GM23338 (cell line): ENCODE results near the gene PHAF1. TPM values are rescaled to one million over a fixed set of nuclear protein-coding genes. Genes with fewer than 3 reads are reported as not detected.

Experiments used
- ATAC-seq: fragments of 200-7000 bp; cut with Tn5 transposase; 3 replicates; pipeline ENCODE4 v1.9.1; 2020
- DNase-seq: peaks from one replicate; pipeline ENCODE4 v3.0.0-alpha.2; 2015; ENCODE audit warnings: low spot score
- H2AFZ ChIP-seq: fragments of 200-600 bp; sonication (generic); 2 replicates; pipeline ENCODE4 v1.8.0; 2016; ENCODE audit warnings: antibody characterized with exemption, mild to moderate bottlenecking, moderate library complexity
- H3F3A ChIP-seq: fragments of 200-600 bp; sonication (generic); replicated peaks from 2 replicates; pipeline ENCODE4 v1.8.0; 2017; ENCODE audit warnings: antibody characterized with exemption, mixed run types, low read depth
- H3K27ac ChIP-seq: fragments of 200-600 bp; sonication (generic); 2 replicates; pipeline ENCODE4 v1.6.1; 2016; ENCODE audit warnings: low read depth
- H3K27me3 ChIP-seq: fragments of 200-600 bp; sonication (generic); 2 replicates; pipeline ENCODE4 v1.8.0; 2016; ENCODE audit warnings: mild to moderate bottlenecking, mixed run types, moderate library complexity; ENCODE audit not compliant: insufficient read depth
- H3K36me3 ChIP-seq: fragments of 200-600 bp; sonication (generic); 2 replicates; pipeline ENCODE4 v1.8.0; 2016; ENCODE audit warnings: mild to moderate bottlenecking; ENCODE audit not compliant: insufficient read depth
- H3K4me1 ChIP-seq: fragments of 200-600 bp; sonication (generic); 2 replicates; pipeline ENCODE4 v1.8.0; 2016; ENCODE audit warnings: mild to moderate bottlenecking, moderate library complexity; ENCODE audit not compliant: insufficient read depth
- H3K4me2 ChIP-seq: fragments of 200-600 bp; sonication (generic); 2 replicates; pipeline ENCODE4 v1.7.1; 2017; ENCODE audit warnings: mixed run types
- H3K4me3 ChIP-seq: fragments of 200-600 bp; sonication (generic); 2 replicates; pipeline ENCODE4 v1.6.1; 2016; ENCODE audit warnings: mixed run types
- H3K79me2 ChIP-seq: fragments of 200-600 bp; sonication (generic); replicated peaks from 2 replicates; pipeline ENCODE4 v1.8.0; 2017; ENCODE audit warnings: mild to moderate bottlenecking; ENCODE audit not compliant: insufficient read depth
- H3K9me2 ChIP-seq: fragments of 200-600 bp; sonication (generic); 2 replicates; pipeline ENCODE4 v1.8.0; 2017; ENCODE audit not compliant: insufficient read depth
- H4K20me1 ChIP-seq: fragments of 200-600 bp; sonication (generic); replicated peaks from 2 replicates; pipeline ENCODE4 v1.8.0; 2017; ENCODE audit warnings: mild to moderate bottlenecking; ENCODE audit not compliant: insufficient read depth
- H3K27ac Mint-ChIP-seq: 2 replicates; pipeline ENCODE4 v1.8.0; 2020; ENCODE audit warnings: inconsistent platforms, mild to moderate bottlenecking, moderate library complexity, mixed read lengths
- H3K27me3 Mint-ChIP-seq: 3 replicates; pipeline ENCODE4 v1.8.0; 2022; ENCODE audit warnings: low read depth, mild to moderate bottlenecking, moderate library complexity, mixed read lengths, inconsistent platforms; ENCODE audit not compliant: insufficient read depth, poor library complexity
- H3K36me3 Mint-ChIP-seq: 3 replicates; pipeline ENCODE4 v1.8.0; 2021; ENCODE audit warnings: low read depth, mild to moderate bottlenecking, inconsistent platforms, moderate library complexity, mixed read lengths
- H3K4me1 Mint-ChIP-seq: 3 replicates; pipeline ENCODE4 v1.8.0; 2020; ENCODE audit warnings: mild to moderate bottlenecking, inconsistent platforms, mixed read lengths
- H3K4me3 Mint-ChIP-seq: 3 replicates; pipeline ENCODE4 v1.8.0; 2021; ENCODE audit warnings: moderate library complexity, mild to moderate bottlenecking, inconsistent platforms, mixed read lengths
- H3K9me3 Mint-ChIP-seq: 3 replicates; pipeline ENCODE4 v1.8.0; 2020; ENCODE audit warnings: moderate library complexity, mild to moderate bottlenecking, inconsistent platforms, mixed read lengths
- JUNB ChIP-seq: IDR thresholded peaks from one replicate; pipeline ENCODE4 v1.6.1; 2016; ENCODE audit warnings: antibody characterized with exemption; ENCODE audit not compliant: unreplicated experiment
- NANOG ChIP-seq: IDR thresholded peaks from 2 replicates; pipeline ENCODE4 v1.6.1; 2016; ENCODE audit warnings: antibody characterized with exemption, borderline replicate concordance
- ZNF331 ChIP-seq: fragments of 250-450 bp; sonication (Bioruptor Pico); IDR thresholded peaks from 2 replicates; pipeline ENCODE4 v1.5.0; 2020; ENCODE audit warnings: low read depth, mild to moderate bottlenecking, moderate library complexity
- polyA plus RNA-seq: library from polyadenylated mRNA; unstranded; fragments of >200 nt; fragmentation: Nextera tagmentation; extraction: Ambion mirVana; gene quantifications from 2 replicates; pipeline ENCODE4 v1.2.1, GENCODE V29; 2016
- total RNA-seq: library from RNA; depleted of rRNA; stranded (reverse); fragments of >200 nt; shearing (Covaris generic); gene quantifications from 2 replicates; pipeline ENCODE4 v1.2.3, GENCODE V29; 2014
- TF ChIP-seq, protein P1 (sequence below): fragments of 250-450 bp; sonication (Bioruptor Pico); IDR thresholded peaks from 2 replicates; pipeline ENCODE4 v1.5.0; 2020; ENCODE audit warnings: mild to moderate bottlenecking, moderate library complexity
- TF ChIP-seq, protein P2 (sequence below), 2 experiments: fragments of 200-600 bp in 1 of 2; sonication (generic) in 1 of 2; conservative IDR thresholded peaks; 2 replicates each; pipeline versions ENCODE4 v1.5.1 to v1.6.1; 2016 to 2017; ENCODE audit warnings: antibody characterized with exemption in 2 of 2, low read depth in 2 of 2, mild to moderate bottlenecking in 2 of 2, moderate library complexity in 1 of 2

Gene PHAF1
- total and polyA plus RNA-seq, 2 experiments from 2014 or later, result 14.7 to 35.9 TPM

DNA sequence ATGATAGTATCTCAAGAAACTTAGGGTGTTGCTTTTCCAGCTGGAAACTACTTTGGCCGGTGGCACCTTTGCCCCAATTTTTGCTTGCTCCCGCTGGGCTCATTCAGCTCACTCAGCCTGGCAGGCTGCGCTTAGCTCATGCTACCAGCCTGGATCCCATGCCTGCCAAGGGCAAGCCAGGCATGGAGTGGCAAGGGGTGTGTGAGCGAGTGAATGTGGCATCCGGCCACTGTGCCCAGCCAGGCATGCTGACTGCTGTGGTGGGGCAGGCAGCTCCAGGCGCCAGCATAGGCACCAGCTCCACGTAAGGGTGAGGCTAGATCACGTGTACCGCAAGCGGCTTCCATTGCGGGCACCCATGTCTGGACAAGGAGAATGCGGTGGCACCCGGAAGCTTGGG lies 31.6 kb downstream of the PHAF1 start (continued):
- TF ChIP-seq, protein P1, sequence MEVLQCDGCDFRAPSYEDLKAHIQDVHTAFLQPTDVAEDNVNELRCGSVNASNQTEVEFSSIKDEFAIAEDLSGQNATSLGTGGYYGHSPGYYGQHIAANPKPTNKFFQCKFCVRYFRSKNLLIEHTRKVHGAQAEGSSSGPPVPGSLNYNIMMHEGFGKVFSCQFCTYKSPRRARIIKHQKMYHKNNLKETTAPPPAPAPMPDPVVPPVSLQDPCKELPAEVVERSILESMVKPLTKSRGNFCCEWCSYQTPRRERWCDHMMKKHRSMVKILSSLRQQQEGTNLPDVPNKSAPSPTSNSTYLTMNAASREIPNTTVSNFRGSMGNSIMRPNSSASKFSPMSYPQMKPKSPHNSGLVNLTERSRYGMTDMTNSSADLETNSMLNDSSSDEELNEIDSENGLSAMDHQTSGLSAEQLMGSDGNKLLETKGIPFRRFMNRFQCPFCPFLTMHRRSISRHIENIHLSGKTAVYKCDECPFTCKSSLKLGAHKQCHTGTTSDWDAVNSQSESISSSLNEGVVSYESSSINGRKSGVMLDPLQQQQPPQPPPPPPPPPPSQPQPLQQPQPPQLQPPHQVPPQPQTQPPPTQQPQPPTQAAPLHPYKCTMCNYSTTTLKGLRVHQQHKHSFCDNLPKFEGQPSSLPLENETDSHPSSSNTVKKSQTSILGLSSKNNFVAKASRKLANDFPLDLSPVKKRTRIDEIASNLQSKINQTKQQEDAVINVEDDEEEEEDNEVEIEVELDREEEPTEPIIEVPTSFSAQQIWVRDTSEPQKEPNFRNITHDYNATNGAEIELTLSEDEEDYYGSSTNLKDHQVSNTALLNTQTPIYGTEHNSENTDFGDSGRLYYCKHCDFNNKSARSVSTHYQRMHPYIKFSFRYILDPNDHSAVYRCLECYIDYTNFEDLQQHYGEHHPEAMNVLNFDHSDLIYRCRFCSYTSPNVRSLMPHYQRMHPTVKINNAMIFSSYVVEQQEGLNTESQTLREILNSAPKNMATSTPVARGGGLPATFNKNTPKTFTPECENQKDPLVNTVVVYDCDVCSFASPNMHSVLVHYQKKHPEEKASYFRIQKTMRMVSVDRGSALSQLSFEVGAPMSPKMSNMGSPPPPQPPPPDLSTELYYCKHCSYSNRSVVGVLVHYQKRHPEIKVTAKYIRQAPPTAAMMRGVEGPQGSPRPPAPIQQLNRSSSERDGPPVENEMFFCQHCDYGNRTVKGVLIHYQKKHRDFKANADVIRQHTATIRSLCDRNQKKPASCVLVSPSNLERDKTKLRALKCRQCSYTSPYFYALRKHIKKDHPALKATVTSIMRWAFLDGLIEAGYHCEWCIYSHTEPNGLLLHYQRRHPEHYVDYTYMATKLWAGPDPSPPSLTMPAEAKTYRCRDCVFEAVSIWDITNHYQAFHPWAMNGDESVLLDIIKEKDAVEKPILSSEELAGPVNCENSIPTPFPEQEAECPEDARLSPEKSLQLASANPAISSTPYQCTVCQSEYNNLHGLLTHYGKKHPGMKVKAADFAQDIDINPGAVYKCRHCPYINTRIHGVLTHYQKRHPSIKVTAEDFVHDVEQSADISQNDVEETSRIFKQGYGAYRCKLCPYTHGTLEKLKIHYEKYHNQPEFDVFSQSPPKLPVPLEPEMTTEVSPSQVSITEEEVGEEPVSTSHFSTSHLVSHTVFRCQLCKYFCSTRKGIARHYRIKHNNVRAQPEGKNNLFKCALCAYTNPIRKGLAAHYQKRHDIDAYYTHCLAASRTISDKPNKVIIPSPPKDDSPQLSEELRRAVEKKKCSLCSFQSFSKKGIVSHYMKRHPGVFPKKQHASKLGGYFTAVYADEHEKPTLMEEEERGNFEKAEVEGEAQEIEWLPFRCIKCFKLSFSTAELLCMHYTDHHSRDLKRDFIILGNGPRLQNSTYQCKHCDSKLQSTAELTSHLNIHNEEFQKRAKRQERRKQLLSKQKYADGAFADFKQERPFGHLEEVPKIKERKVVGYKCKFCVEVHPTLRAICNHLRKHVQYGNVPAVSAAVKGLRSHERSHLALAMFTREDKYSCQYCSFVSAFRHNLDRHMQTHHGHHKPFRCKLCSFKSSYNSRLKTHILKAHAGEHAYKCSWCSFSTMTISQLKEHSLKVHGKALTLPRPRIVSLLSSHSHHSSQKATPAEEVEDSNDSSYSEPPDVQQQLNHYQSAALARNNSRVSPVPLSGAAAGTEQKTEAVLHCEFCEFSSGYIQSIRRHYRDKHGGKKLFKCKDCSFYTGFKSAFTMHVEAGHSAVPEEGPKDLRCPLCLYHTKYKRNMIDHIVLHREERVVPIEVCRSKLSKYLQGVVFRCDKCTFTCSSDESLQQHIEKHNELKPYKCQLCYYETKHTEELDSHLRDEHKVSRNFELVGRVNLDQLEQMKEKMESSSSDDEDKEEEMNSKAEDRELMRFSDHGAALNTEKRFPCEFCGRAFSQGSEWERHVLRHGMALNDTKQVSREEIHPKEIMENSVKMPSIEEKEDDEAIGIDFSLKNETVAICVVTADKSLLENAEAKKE (CRISPR knock-in tag), result no peak

DNA sequence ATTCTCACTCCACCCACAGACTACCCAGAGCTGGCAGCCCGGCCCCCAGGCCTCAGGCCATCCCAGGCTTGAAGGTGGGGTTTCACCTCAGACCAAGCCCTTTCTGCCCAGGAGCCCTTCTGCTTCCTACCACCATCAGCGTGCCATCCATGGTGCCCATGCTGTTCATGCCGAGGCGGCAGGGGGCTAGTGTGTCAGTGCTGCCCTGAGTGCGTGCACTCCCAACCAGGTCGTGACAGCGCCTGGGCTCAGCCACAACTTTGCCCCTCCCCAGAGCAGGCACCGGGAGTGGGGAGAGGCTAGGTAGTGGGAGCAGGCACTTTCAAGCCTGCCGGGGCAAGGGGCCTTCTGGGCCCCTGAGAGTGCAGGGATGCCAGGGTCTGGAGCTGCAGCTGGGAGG lies 32.6 kb downstream of the PHAF1 start:
- H3K4me3 Mint-ChIP-seq, result no peak overlapping the region
- H3F3A ChIP-seq, result no peaks in the 10 kb centered on the region
- no peaks in the 10 kb centered on the region for H3K9me3 Mint-ChIP-seq
- no peaks in the 10 kb centered on the region for H3K4me1 Mint-ChIP-seq
- TF ChIP-seq JUNB (no peak), NANOG (no peak), ZNF331 (no peak)
- TF ChIP-seq, protein P2, sequence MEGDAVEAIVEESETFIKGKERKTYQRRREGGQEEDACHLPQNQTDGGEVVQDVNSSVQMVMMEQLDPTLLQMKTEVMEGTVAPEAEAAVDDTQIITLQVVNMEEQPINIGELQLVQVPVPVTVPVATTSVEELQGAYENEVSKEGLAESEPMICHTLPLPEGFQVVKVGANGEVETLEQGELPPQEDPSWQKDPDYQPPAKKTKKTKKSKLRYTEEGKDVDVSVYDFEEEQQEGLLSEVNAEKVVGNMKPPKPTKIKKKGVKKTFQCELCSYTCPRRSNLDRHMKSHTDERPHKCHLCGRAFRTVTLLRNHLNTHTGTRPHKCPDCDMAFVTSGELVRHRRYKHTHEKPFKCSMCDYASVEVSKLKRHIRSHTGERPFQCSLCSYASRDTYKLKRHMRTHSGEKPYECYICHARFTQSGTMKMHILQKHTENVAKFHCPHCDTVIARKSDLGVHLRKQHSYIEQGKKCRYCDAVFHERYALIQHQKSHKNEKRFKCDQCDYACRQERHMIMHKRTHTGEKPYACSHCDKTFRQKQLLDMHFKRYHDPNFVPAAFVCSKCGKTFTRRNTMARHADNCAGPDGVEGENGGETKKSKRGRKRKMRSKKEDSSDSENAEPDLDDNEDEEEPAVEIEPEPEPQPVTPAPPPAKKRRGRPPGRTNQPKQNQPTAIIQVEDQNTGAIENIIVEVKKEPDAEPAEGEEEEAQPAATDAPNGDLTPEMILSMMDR (conservative IDR thresholded peaks at IDR 0.05; ENCODE audit: low read depth in 2 of 2), result no peak
- no peak for ATAC-seq
- no peaks in the 10 kb centered on the region for H3K27me3 ChIP-seq
- no peak for DNase-seq
- no peak overlapping the region for H3K27ac ChIP-seq
- H3K9me2 ChIP-seq, result no peaks in the 10 kb centered on the region
- H3K27me3 Mint-ChIP-seq, result peaks cover 4% of the 10 kb centered on the region
- H3K36me3 ChIP-seq, result peaks cover 8% of the 10 kb centered on the region; the same call in 1 of the 2 replicates
- peaks cover 5% of the 10 kb centered on the region; the same call in 1 of the 2 replicates for H4K20me1 ChIP-seq
- no peak overlapping the region for H3K27ac Mint-ChIP-seq
- H3K4me3 ChIP-seq, result no peak overlapping the region
- peaks cover 55% of the 10 kb centered on the region for H3K36me3 Mint-ChIP-seq
- H2AFZ ChIP-seq, result no peak overlapping the region
- no peaks in the 10 kb centered on the region for H3K79me2 ChIP-seq
- H3K4me1 ChIP-seq, result no peaks in the 10 kb centered on the region
- no peak overlapping the region for H3K4me2 ChIP-seq
